K562 (cell line): Measurements from ENCODE around the gene HELLS. TPM values are rescaled to one million over a fixed set of nuclear protein-coding genes. Genes with fewer than 3 reads are reported as not detected.
"Not testable (repeated sequence)": the region's sequence is repeated elsewhere in the genome, so short reads cannot be mapped to it uniquely, and the experiment has no call there.

Source experiments
- ATAC-seq: fragments of 200-7000 bp; cut with Tn5 transposase; 3 replicates; pipeline ENCODE4 v1.9.1; 2020; ENCODE audit warnings: moderate library complexity
- BruUV-seq: library from RNA; stranded (reverse); fragments of 400-500 nt; replicated peaks from 2 replicates; lab custom pipeline; 2021; lab: Mats Ljungman, UMichigan
- CTCF ChIA-PET: fragments of 300-600 bp; formaldehyde crosslinking; extraction: SDS; loops from one replicate; lab custom pipeline; 2021; ENCODE audit warnings: low intra/inter-chr PET ratio; lab: Yijun Ruan, JAX
- POLR2A ChIA-PET: fragments of 300-600, 350-650 bp; sonication (Branson Sonifier 250); formaldehyde crosslinking; extraction: SDS; loops from one replicate; lab custom pipeline; 2021; ENCODE audit warnings: antibody characterized with exemption, inconsistent platforms; lab: Yijun Ruan, JAX
- DNase-seq, 4 experiments: peaks; one replicate each; pipeline versions ENCODE4 v3.0.0 to v3.0.0-alpha.2; 2011 to 2018; ENCODE audit warnings: low spot score in 3 of 4, mixed read lengths in 3 of 4; ENCODE audit errors: extremely low read depth in 1 of 4
- FAIRE-seq: peaks from 2 replicates; lab custom pipeline; 2011; peaks lifted over from hg19 to GRCh38; lab: Jason Lieb, UNC
- H2AFZ ChIP-seq: 2 replicates; pipeline ENCODE4 v1.6.0; 2011; ENCODE audit warnings: low read depth, low read length, control low read depth, inconsistent platforms
- H3K27ac ChIP-seq: fragments of 200-600 bp; 3 replicates; pipeline ENCODE4 v1.8.0; 2011; ENCODE audit warnings: low read depth, mild to moderate bottlenecking, control low read depth, inconsistent platforms, low read length, moderate library complexity, mixed read lengths; ENCODE audit errors: extremely low read depth
- H3K27me3 ChIP-seq, 2 experiments: fragments of 300-600 bp in 1 of 2; 2 replicates in 1 of 2; 3 replicates in 1 of 2; pipeline versions ENCODE4 v1.6.0 to v1.8.0; 2011; ENCODE audit warnings: inconsistent platforms in 2 of 2, low read length in 2 of 2, mild to moderate bottlenecking in 1 of 2, mixed read lengths in 1 of 2, moderate library complexity in 1 of 2; ENCODE audit not compliant: control insufficient read depth in 2 of 2, insufficient read depth in 2 of 2
- H3K36me3 ChIP-seq: fragments of 300-600 bp; 3 replicates; pipeline ENCODE4 v1.8.0; 2011; ENCODE audit warnings: mild to moderate bottlenecking, low read length, inconsistent platforms; ENCODE audit not compliant: control insufficient read depth, insufficient read depth
- H3K4me1 ChIP-seq, 2 experiments: fragments of 200-600 bp in 1 of 2; replicated peaks in 1 of 2; 2 replicates in 1 of 2; 3 replicates in 1 of 2; pipeline versions ENCODE4 v1.5.1 to v1.8.0; 2011; ENCODE audit warnings: inconsistent platforms in 2 of 2, low read length in 2 of 2, mild to moderate bottlenecking in 1 of 2, mixed read lengths in 1 of 2, moderate library complexity in 1 of 2; ENCODE audit not compliant: control insufficient read depth in 2 of 2, insufficient read depth in 2 of 2
- H3K4me2 ChIP-seq: 2 replicates; pipeline ENCODE4 v1.6.1; 2011; ENCODE audit warnings: low read length, control low read depth, inconsistent platforms, mixed read lengths; ENCODE audit not compliant: insufficient read depth
- H3K4me3 ChIP-seq: fragments of 200-600 bp; sonication (generic), shearing (Covaris generic); 2 replicates; pipeline ENCODE4 v1.5.1; 2016; ENCODE audit warnings: control low read depth, inconsistent platforms
- H3K79me2 ChIP-seq: fragments of 200-600 bp; 3 replicates; pipeline ENCODE4 v1.8.0; 2011; ENCODE audit warnings: low read length, inconsistent platforms; ENCODE audit not compliant: control insufficient read depth, insufficient read depth
- H3K9ac ChIP-seq, 2 experiments: 2 replicates each; pipeline versions ENCODE4 v1.6.0 to v1.6.1; 2011; ENCODE audit warnings: low read depth in 2 of 2, low read length in 2 of 2, control low read depth in 1 of 2, inconsistent platforms in 1 of 2, mild to moderate bottlenecking in 1 of 2, mixed read lengths in 1 of 2; ENCODE audit not compliant: insufficient read depth in 1 of 2
- H3K9me1 ChIP-seq: one replicate; pipeline ENCODE4 v1.6.0; 2011; ENCODE audit warnings: inconsistent platforms, mild to moderate bottlenecking, low read length, moderate library complexity; ENCODE audit not compliant: control insufficient read depth, insufficient read depth
- H3K9me3 ChIP-seq: replicated peaks from 2 replicates; pipeline ENCODE4 v1.5.1; 2011; ENCODE audit warnings: low read depth, low read length, inconsistent platforms; ENCODE audit not compliant: control insufficient read depth, insufficient read depth
- H4K20me1 ChIP-seq: replicated peaks from 2 replicates; pipeline ENCODE4 v1.6.1; 2011; ENCODE audit warnings: low read length, inconsistent platforms, mixed read lengths; ENCODE audit not compliant: control insufficient read depth, insufficient read depth
- ESRRA ChIP-seq: fragments of 450-650 bp; IDR thresholded peaks from 2 replicates; pipeline ENCODE4 v1.6.1; 2014; ENCODE audit warnings: low read depth, mild to moderate bottlenecking, moderate library complexity, borderline replicate concordance
- MAFF ChIP-seq: IDR thresholded peaks from 2 replicates; pipeline ENCODE4 v1.6.1; 2012; ENCODE audit warnings: low read length, improper control_type of control experiment
- SREBF2 ChIP-seq: sonication (generic); formaldehyde crosslinking; IDR thresholded peaks from 2 replicates; pipeline ENCODE4 v1.4.0; 2020; ENCODE audit warnings: mild to moderate bottlenecking, missing genetic modification reagents
- WGBS: fragments of 100-300 bp; shearing (Covaris generic); methylation state at CpG from one replicate; pipeline ENCODE4 v1.1.6; 2016; ENCODE audit warnings: low coverage, mixed read lengths; ENCODE audit not compliant: insufficient coverage; ENCODE audit errors: missing lambda C conversion rate; 5-methylcytosine and 5-hydroxymethylcytosine counted together
- in situ Hi-C: fragments of 300-500 bp; cut with MboI; formaldehyde crosslinking; loops from 4 replicates; pipeline ENCODE4 v1.15.0; 2018; ENCODE audit warnings: inconsistent platforms, mixed read lengths
- intact Hi-C: fragments of 100-400 bp; cut with micrococcal nuclease; formaldehyde crosslinking; loops from 2 replicates; pipeline ENCODE4 v1.14.2; 2022
- polyA plus RNA-seq, 8 experiments: library from polyadenylated mRNA; depleted of rRNA in 4 of 8; stranded (reverse) in 5 of 8; unstranded in 3 of 8; fragments of >200 nt; fragmentation: Nextera tagmentation in 2 of 8; fragmentation: Illumina TruSeq in 1 of 8; extraction: Ambion mirVana in 2 of 8; extraction: Trizol in 1 of 8; gene quantifications; 2 replicates each; pipeline versions ENCODE4 v1.2.1 to v1.2.3, GENCODE V29; 2011 to 2014; ENCODE audit warnings: inconsistent platforms in 1 of 8, missing spikeins in 1 of 8
- total RNA-seq, 7 experiments: library from RNA; depleted of rRNA in 6 of 7; stranded (reverse); fragments of >200 nt in 6 of 7; fragmentation: Illumina TruSeq in 2 of 7; extraction: Trizol in 2 of 7; gene quantifications; 2 replicates each; pipeline versions ENCODE4 v1.2.1 to v1.2.3, GENCODE V29; 2011 to 2021; ENCODE audit warnings: low replicate concordance in 1 of 7
- TF ChIP-seq, protein P1 (sequence below): fragments of 450-650 bp; IDR thresholded peaks from 2 replicates; pipeline ENCODE4 v1.6.1; 2016; ENCODE audit warnings: low read depth
- TF ChIP-seq, protein P2 (sequence below): sonication (generic); formaldehyde crosslinking; IDR thresholded peaks from 2 replicates; pipeline ENCODE4 v1.8.1; 2023; ENCODE audit warnings: mild to moderate bottlenecking, missing genetic modification reagents, moderate library complexity
- TF ChIP-seq, protein P3 (sequence below): fragments of 450-650 bp; IDR thresholded peaks from 2 replicates; pipeline ENCODE4 v1.6.1; 2016; ENCODE audit warnings: missing biosample characterization, missing genetic modification characterization
- TF ChIP-seq, protein P4 (sequence below): fragments of 150-350 bp; conservative IDR thresholded peaks from 2 replicates; pipeline ENCODE4 v1.6.1; 2014; ENCODE audit warnings: low read length

The HELLS gene
- total and polyA plus RNA-seq, 9 of the 15 experiments (the other 6 are each of a cell fraction or from before 2014, with no cell fraction given): 8.8 to 52.1 (median 24.7) TPM

DNA sequence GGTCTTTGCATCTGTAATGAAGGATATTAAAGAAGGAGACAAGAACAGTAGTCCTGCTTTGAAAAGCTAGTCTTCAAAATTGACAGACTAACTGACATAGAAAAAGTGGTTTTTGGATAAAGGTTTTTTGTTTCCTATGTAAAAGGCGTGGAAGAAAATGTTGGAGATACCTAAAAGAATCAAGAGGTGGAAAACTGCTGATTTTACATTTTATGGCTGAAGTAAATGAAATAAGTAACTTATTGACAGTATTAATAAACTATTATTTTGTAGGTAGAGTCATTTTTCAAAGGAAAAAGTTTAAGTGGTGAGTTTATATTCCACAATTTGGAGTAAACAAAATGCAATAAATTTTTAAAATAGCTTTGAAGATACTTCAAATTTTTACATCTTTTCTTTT lies 12.6 kb upstream of the HELLS start (continued):
- TF ChIP-seq, protein P1, sequence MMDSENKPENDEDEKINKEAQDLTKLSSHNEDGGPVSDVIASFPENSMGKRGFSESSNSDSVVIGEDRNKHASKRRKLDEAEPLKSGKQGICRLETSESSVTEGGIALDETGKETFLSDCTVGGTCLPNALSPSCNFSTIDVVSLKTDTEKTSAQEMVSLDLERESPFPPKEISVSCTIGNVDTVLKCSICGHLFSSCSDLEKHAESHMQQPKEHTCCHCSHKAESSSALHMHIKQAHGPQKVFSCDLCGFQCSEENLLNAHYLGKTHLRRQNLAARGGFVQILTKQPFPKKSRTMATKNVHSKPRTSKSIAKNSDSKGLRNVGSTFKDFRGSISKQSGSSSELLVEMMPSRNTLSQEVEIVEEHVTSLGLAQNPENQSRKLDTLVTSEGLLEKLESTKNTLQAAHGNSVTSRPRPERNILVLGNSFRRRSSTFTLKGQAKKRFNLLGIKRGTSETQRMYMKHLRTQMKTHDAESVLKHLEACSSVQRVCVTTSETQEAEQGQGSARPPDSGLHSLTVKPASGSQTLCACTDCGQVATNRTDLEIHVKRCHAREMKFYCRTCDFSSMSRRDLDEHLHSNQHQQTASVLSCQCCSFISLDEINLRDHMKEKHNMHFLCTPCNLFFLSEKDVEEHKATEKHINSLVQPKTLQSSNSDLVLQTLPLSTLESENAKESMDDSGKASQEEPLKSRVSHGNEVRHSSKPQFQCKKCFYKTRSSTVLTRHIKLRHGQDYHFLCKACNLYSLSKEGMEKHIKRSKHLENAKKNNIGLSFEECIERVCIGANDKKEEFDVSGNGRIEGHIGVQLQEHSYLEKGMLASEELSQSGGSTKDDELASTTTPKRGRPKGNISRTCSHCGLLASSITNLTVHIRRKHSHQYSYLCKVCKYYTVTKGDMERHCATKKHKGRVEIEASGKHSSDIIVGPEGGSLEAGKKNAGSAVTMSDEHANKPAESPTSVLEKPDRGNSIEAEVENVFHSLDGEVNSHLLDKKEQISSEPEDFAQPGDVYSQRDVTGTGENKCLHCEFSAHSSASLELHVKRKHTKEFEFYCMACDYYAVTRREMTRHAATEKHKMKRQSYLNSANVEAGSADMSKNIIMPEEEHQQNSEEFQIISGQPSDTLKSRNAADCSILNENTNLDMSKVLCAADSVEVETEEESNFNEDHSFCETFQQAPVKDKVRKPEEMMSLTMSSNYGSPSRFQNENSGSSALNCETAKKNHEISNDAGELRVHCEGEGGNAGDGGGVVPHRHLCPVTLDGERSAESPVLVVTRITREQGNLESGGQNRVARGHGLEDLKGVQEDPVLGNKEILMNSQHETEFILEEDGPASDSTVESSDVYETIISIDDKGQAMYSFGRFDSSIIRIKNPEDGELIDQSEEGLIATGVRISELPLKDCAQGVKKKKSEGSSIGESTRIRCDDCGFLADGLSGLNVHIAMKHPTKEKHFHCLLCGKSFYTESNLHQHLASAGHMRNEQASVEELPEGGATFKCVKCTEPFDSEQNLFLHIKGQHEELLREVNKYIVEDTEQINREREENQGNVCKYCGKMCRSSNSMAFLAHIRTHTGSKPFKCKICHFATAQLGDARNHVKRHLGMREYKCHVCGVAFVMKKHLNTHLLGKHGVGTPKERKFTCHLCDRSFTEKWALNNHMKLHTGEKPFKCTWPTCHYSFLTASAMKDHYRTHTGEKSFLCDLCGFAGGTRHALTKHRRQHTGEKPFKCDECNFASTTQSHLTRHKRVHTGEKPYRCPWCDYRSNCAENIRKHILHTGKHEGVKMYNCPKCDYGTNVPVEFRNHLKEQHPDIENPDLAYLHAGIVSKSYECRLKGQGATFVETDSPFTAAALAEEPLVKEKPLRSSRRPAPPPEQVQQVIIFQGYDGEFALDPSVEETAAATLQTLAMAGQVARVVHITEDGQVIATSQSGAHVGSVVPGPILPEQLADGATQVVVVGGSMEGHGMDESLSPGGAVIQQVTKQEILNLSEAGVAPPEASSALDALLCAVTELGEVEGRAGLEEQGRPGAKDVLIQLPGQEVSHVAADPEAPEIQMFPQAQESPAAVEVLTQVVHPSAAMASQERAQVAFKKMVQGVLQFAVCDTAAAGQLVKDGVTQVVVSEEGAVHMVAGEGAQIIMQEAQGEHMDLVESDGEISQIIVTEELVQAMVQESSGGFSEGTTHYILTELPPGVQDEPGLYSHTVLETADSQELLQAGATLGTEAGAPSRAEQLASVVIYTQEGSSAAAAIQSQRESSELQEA: no peak
- TF ChIP-seq ESRRA (no peak), MAFF (peak; percentile 45), SREBF2 (no peak)
- TF ChIP-seq, protein P2, sequence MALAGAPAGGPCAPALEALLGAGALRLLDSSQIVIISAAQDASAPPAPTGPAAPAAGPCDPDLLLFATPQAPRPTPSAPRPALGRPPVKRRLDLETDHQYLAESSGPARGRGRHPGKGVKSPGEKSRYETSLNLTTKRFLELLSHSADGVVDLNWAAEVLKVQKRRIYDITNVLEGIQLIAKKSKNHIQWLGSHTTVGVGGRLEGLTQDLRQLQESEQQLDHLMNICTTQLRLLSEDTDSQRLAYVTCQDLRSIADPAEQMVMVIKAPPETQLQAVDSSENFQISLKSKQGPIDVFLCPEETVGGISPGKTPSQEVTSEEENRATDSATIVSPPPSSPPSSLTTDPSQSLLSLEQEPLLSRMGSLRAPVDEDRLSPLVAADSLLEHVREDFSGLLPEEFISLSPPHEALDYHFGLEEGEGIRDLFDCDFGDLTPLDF (CRISPR knock-in tag): no peak
- TF ChIP-seq, protein P3, sequence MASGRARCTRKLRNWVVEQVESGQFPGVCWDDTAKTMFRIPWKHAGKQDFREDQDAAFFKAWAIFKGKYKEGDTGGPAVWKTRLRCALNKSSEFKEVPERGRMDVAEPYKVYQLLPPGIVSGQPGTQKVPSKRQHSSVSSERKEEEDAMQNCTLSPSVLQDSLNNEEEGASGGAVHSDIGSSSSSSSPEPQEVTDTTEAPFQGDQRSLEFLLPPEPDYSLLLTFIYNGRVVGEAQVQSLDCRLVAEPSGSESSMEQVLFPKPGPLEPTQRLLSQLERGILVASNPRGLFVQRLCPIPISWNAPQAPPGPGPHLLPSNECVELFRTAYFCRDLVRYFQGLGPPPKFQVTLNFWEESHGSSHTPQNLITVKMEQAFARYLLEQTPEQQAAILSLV (tag): no peak
- TF ChIP-seq, protein P4, sequence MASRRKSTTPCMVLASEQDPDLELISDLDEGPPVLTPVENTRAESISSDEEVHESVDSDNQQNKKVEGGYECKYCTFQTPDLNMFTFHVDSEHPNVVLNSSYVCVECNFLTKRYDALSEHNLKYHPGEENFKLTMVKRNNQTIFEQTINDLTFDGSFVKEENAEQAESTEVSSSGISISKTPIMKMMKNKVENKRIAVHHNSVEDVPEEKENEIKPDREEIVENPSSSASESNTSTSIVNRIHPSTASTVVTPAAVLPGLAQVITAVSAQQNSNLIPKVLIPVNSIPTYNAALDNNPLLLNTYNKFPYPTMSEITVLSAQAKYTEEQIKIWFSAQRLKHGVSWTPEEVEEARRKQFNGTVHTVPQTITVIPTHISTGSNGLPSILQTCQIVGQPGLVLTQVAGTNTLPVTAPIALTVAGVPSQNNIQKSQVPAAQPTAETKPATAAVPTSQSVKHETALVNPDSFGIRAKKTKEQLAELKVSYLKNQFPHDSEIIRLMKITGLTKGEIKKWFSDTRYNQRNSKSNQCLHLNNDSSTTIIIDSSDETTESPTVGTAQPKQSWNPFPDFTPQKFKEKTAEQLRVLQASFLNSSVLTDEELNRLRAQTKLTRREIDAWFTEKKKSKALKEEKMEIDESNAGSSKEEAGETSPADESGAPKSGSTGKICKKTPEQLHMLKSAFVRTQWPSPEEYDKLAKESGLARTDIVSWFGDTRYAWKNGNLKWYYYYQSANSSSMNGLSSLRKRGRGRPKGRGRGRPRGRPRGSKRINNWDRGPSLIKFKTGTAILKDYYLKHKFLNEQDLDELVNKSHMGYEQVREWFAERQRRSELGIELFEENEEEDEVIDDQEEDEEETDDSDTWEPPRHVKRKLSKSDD: no peak

DNA sequence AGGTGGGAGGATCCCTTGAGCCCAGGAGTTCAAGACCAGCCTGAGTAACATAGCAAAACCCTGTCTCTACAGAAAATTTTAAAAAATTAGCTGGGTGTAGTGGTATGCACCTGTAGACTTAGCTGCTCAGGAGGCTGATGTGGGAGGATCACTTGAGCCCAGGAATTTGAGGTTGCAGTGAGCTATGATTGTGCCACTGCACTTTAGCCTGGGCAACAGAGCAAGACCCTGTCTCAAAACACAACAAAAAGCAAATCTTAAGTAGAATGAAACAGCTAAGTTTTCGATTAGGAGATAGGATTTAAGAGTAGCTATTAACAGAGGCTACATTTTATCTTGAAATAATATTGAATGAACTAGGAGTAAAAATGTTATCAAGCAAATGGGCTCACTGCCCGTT lies 3.3 kb upstream of the HELLS start:
- H3K27ac ChIP-seq, intact Hi-C loops, H3K9me1 ChIP-seq, BruUV-seq, H3K9ac ChIP-seq, FAIRE-seq, in situ Hi-C loops, H3K9me3 ChIP-seq, H3K4me2 ChIP-seq, POLR2A ChIA-PET, H3K36me3 ChIP-seq, ATAC-seq, H3K4me3 ChIP-seq, CTCF ChIA-PET, H3K27me3 ChIP-seq, H4K20me1 ChIP-seq, H3K4me1 ChIP-seq, H2AFZ ChIP-seq, DNase-seq: not testable (repeated sequence)
- H3K79me2 ChIP-seq: peaks cover 16% of the 10 kb centered on the region
- WGBS: 45% methylated on average over 2 of the region's 2 CpGs
